WERI-Rb-1 (cell line): ENCODE measurements around the gene EHBP1L1.

Experiments
- DNase-seq: peaks from one replicate; pipeline ENCODE4 v3.0.0-alpha.2; 2020
- H3K27ac ChIP-seq: fragments of 250-450 bp; sonication (Bioruptor Pico); 2 replicates; pipeline ENCODE4 v1.5.1; 2020; ENCODE audit warnings: mild to moderate bottlenecking, moderate library complexity
- H3K27me3 ChIP-seq: fragments of 250-450 bp; sonication (Bioruptor Pico); 2 replicates; pipeline ENCODE4 v1.5.1; 2021; ENCODE audit warnings: mild to moderate bottlenecking, low read depth, moderate library complexity; ENCODE audit not compliant: insufficient read depth, severe bottlenecking
- H3K36me3 ChIP-seq: fragments of 250-450 bp; sonication (Bioruptor Pico); 2 replicates; pipeline ENCODE4 v1.5.1; 2020; ENCODE audit warnings: mild to moderate bottlenecking, moderate library complexity
- H3K4me3 ChIP-seq: 2 replicates; pipeline ENCODE4 v1.5.1; 2011; ENCODE audit warnings: low read depth, mild to moderate bottlenecking, control low read depth, low read length
- H3K9me3 ChIP-seq: fragments of 250-450 bp; sonication (Bioruptor Pico); 2 replicates; pipeline ENCODE4 v1.5.1; 2021; ENCODE audit warnings: mild to moderate bottlenecking, moderate library complexity; ENCODE audit not compliant: severe bottlenecking
- TF ChIP-seq, protein P1 (sequence below): IDR thresholded peaks from 2 replicates; pipeline ENCODE4 v1.5.1; 2011; ENCODE audit warnings: low read depth, mild to moderate bottlenecking, control low read depth, inconsistent platforms, low read length

EHBP1L1 gene

GRCh38 chr11:65549096-65549495, 26.8 kb upstream of the EHBP1L1 start:
- Histone ChIP-seq H3K27me3 (no peaks in the 10 kb centered on the region), H3K27ac (no peak overlapping the region), H3K36me3 (no peaks in the 10 kb centered on the region), H3K4me3 (no peak overlapping the region), H3K9me3 (no peaks in the 10 kb centered on the region)
- TF ChIP-seq, protein P1, sequence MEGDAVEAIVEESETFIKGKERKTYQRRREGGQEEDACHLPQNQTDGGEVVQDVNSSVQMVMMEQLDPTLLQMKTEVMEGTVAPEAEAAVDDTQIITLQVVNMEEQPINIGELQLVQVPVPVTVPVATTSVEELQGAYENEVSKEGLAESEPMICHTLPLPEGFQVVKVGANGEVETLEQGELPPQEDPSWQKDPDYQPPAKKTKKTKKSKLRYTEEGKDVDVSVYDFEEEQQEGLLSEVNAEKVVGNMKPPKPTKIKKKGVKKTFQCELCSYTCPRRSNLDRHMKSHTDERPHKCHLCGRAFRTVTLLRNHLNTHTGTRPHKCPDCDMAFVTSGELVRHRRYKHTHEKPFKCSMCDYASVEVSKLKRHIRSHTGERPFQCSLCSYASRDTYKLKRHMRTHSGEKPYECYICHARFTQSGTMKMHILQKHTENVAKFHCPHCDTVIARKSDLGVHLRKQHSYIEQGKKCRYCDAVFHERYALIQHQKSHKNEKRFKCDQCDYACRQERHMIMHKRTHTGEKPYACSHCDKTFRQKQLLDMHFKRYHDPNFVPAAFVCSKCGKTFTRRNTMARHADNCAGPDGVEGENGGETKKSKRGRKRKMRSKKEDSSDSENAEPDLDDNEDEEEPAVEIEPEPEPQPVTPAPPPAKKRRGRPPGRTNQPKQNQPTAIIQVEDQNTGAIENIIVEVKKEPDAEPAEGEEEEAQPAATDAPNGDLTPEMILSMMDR: no peak
- no peak for DNase-seq

- H3K9me3 ChIP-seq: no peaks in the 10 kb centered on the region
- H3K27me3 ChIP-seq: no peaks in the 10 kb centered on the region
- peak overlapping the region; percentile 51 for H3K27ac ChIP-seq
- H3K36me3 ChIP-seq: no peaks in the 10 kb centered on the region
- peak; percentile 83 for DNase-seq
- TF ChIP-seq, protein P1: peak; percentile 85
- H3K4me3 ChIP-seq: no peak overlapping the region
Observed at GRCh38 chr11:65551572-65552387, 24.1 kb upstream of the EHBP1L1 start.

- peak; percentile 69 for DNase-seq
- peak overlapping the region; percentile 51 for H3K27ac ChIP-seq
Observed at GRCh38 chr11:65552388-65552951, 23.4 kb upstream of the EHBP1L1 start.

GRCh38 chr11:65553301-65554001, 22.4 kb upstream of the EHBP1L1 start:
- no peaks in the 10 kb centered on the region for H3K9me3 ChIP-seq
- no peak overlapping the region for H3K4me3 ChIP-seq
- H3K27me3 ChIP-seq: no peaks in the 10 kb centered on the region
- H3K36me3 ChIP-seq: no peaks in the 10 kb centered on the region
- TF ChIP-seq, protein P1: no peak
- no peak overlapping the region for H3K27ac ChIP-seq
- no peak for DNase-seq

More at GRCh38 chr11:65552388-65552951, 23.4 kb upstream of the EHBP1L1 start:
- Histone ChIP-seq H3K4me3 (no peak overlapping the region), H3K27me3 (no peaks in the 10 kb centered on the region), H3K36me3 (no peaks in the 10 kb centered on the region), H3K9me3 (no peaks in the 10 kb centered on the region)
- TF ChIP-seq, protein P1: no peak

DNA sequence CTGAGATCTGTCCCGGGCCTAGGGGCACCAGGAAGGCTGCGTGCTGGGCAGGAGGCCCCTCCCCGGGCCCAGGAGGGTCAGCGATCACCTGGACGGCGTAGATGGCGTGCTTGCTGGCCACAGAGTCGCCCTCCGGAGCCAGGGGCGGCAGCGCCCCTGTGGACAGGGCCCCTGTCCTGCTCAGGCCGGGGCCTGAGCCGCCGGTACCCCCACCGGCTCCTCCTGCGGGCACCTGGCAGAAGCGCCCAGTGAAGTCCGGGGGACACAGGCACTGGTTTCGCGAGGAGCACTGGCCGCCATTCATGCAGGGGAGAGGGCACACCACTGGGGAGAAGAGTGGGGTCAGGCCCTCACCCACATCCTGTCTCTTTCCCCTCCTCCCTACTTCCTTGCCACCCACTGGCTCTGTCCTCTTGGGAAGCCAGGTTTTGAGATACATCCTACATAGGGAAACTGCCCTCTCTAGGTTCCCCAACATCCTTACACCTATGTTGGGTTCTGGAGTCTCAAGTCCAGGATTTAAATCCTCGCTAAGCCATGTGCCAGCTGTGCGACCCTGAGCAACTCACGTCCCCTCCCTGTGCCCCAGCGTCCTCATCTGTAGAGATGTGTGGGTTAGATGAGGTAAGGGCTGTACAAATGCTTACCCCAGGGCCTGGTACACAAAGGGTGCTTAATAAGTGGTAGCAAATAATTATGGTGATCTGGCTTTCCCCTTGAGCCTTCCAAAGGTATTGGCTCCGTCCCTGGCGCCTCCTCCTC, 21.6 kb upstream of the EHBP1L1 start:
- H3K4me3 ChIP-seq: no peak overlapping the region
- DNase-seq: no peak
- H3K27ac ChIP-seq: no peak overlapping the region
- no peaks in the 10 kb centered on the region for H3K9me3 ChIP-seq
- no peaks in the 10 kb centered on the region for H3K36me3 ChIP-seq
- TF ChIP-seq, protein P1: no peak
- no peaks in the 10 kb centered on the region for H3K27me3 ChIP-seq
